ENCODE data around the gene FBXL16.

The FBXL16 gene

GRCh38 chr16:721765-722540, 16.4 kb upstream of the FBXL16 start:
- no peak for DNase-seq

- DNase-seq, result peak; percentile 84
These were observed 15.6 kb upstream of the FBXL16 start, which contains the start of gene ANTKMT for GRCh38 chr16:720990-721764. ANTKMT (plus strand) TSS chr16:721146; CDS start chr16:721275, 129 bp downstream.

GRCh38 chr16:720447-720989, 14.9 kb upstream of the FBXL16 start:
- DNase-seq, result peak; percentile 63

GRCh38 chr16:719815-720446, 14.3 kb upstream of the FBXL16 start:
- no peak for DNase-seq

DNA sequence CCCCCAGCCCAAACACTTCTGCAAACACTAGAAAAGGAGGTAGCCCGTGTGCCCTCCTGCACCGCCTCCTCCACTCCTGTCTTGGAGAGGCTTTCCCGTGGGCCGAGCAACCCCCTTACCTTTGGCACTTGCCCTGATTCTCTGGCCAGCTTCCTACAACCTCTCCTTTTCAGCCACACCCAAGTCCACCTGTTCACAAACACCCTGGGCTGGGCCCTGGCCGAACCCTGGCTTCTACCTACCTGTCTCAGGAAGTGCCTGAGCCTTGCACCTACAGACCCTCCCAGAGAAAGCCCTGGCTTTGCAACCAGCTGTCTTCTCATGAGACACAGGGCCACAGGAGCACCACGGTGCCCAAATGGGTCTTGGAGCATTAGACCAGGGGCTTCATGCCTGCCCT, 13.3 kb upstream of the FBXL16 start:
- DNase-seq, result no peak

GRCh38 chr16:718389-718788, 12.8 kb upstream of the FBXL16 start:
- DNase-seq, result no peak

- no peak for DNase-seq
These were observed 12.0 kb upstream of the FBXL16 start for GRCh38 chr16:717450-718245.

DNA sequence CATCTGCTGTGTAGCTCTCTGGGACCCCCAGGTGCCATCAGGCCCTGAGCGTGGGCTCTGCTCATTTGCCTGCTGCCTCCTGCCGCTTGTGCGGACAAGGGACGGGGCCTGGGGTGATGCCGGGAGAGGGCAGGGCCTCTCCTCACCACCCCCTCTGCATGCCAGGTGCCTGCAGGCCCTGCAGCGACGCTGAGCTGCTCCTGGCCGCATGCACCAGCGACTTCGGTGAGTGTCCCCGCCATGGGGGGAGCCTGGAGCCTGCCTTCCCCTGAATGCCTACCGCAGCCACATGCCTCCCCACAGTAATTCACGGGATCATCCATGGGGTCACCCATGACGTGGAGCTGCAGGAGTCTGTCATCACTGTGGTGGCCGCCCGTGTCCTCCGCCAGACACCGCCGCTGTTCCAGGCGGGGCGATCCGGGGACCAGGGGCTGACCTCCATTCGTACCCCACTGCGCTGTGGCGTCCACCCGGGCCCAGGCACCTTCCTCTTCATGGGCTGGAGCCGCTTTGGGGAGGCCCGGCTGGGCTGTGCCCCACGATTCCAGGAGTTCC, 11.2 kb upstream of the FBXL16 start:
- no peak for DNase-seq

GRCh38 chr16:716200-716568, 10.6 kb upstream of the FBXL16 start:
- peak; percentile 41 for DNase-seq

DNA sequence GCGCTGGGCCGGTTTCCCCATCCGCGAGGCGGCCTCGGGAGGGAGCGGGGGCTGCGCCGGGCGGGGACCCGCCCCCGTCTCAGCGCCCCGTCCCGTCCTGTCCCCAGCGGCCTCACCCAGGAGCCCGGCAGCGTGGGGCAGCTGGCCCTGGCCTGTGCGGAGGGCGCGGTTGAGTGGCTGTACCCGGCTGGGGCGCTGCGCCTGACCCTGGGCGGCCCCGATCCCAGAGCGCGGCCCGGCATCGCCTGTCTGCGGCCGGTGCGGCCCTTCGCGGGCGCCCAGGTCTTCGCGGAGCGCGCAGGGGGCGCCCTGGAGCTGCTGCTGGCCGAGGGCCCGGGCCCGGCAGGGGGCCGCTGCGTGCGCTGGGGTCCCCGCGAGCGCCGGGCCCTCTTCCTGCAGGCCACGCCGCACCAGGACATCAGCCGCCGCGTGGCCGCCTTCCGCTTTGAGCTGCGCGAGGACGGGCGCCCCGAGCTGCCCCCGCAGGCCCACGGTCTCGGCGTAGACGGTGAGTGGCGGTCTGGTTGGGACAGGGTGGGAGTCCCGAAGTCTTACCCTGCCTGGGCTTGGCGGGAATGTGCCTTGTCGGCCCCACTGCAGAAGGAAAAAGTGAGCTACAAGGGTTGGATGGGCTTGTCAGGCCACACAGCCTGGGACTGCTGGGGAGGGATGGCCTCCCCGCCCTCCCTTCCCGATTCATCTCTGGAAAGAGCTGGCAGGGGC, 10.0 kb upstream of the FBXL16 start:
- DNase-seq, result peak; percentile 26

- peak; percentile 79 for DNase-seq
These were observed 9.2 kb upstream of the FBXL16 start, which contains the start of gene METRN for GRCh38 chr16:714558-715476. METRN (plus strand) TSS chr16:715118; CDS start chr16:715290, 172 bp downstream.

DNA sequence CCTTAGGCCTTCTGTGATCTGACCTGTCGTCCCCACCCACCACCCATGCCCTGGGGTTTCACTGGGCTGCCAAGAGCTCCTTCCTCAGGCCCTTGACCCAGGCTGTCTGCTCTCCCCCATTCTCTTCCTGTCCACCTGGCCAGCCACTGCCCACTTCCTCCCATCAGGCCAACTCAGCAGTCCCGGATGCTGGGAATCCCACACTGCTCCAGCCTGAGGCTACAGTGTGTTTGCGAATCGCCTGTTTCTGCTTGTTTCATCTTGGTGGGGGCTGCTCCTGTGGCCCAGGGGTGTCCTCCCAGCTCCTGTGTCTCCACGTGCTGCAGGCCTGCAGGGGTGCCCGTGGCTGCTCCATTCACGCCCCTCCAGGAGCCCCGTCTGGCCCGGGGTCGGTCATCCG, 8.5 kb upstream of the FBXL16 start:
- DNase-seq, result no peak

DNA sequence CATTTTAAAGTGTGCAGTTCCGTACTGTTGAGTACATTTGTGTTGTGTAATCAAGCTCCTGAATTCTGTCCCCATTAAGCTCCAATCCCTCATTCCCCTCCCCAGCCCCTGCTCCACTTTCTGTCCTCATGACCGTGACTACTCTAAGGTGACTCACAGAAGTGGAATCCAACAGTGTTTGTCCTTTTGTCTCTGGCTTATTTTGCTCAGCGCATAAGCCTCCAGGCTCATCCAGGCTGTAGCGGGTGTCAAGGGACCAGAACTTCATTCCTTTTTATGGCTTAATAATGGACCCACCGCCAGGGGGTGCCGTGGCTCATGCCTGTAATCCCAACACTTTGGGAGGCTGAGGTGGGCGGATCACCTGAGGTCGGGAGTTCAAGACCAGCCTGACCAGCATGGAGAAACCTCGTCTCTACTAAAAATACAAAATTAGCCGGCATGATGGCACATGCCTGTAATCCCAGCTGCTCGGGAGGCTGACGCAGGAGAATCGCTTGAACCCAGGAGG, 7.2 kb upstream of the FBXL16 start:
- peak; percentile 16 for DNase-seq

DNA sequence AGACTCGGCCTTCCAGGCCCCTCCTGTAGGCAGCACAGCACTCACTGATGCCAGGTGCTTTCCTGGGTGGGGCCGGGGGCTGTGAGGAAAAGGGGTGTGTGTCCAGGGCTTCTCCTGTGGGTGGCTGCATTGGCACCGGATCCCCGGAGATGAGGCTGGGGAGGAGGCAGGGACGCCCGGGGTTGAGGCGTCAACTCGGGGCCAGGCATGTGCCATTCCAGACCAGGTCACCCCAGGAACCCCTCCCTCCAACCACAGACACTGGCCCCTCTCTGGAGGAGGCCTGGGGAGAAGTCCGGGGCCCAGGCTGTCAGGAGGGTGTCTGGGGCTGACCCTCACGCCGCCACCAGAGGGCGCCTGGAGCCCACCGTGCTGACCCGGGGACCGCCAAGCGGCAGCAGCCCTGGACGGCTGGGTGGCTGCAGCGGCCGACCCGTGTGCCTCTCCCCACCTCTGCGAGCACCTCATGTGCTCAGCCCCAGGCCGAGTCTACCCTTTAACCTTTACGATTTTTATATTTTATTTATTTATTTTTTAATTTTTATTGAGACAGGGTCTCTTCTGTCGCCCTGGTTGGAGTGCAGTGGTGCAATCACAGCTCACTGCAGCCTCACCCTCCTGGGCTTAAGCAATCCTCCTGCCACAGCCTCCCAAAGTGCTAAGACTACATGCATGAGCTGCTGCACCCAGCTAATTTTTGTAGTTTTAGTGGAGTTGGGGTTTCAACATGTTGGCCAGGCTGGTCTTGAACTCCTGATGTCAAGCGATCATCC, 6.1 kb upstream of the FBXL16 start:
- peak; percentile 53 for DNase-seq

DNA sequence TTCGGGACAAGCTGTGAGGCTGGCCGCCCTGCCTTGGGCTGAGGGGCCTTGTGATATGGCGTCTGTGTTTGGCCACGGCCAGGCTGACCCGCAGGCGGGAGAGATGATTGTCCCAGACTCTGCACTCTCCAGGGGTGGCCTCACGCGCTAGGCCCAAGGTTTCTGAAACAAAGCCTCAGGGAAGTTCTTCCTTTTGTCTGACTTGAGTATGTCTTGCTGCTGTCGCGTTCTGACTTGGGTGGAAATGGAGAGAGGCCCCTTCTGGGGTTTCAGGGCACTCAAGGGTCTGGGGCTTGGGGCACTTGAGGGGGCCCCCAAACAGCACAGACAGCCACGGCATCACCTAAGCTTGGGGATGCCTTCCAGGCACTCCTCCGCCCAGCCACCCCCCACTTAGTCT, 5.5 kb upstream of the FBXL16 start:
- no peak for DNase-seq

- no peak for DNase-seq
These were observed 5.0 kb upstream of the FBXL16 start for GRCh38 chr16:710500-711075.

DNA sequence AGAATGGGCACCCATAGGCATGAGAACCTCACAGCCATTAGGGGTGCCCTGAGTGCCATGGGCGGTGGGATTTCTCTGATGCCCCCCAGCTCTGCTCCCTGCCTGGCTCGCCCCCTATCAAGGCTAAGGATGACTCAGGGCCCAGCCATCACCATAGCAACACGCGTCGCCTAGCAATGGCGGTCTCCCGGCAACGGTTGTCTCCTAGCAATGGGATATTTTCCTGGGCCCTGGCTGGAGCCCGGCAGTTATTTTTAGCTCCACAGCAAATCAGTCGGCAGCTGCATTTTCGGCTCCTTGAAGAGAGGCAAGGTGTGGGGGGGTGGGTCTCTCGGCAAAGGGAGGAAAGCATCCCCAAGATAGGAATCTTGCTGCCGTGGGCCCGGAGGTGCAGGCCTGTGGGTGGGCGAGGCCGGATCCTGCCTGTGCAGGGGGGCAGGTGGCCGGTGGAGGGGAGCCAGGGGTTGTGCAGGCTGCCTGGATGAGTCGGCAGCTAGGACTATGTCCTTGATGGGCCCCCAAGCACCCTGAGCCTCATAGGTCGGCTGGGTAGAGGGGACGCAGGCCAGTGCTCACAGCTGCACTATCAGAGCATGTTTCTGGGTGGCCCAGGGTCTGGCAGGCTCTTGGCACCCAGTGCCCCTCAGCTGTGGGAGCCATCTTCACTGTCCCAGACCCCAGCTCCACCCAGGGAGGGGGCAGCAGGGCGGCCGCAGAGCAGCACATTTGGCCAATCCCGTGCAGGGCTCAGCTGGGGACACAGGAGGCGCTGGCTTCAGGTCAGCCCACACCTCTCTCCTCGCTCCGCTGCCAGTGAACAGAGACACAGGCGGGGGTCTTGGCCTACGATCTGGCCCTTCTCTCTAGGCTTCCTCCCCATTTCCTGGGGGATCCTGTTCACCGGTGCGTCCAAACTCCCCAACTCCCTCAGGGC, 4.2 kb upstream of the FBXL16 start:
- DNase-seq, result peak; percentile 81

GRCh38 chr16:708959-709358, 3.4 kb upstream of the FBXL16 start:
- DNase-seq, result no peak
